Neural progenitor cell (in vitro differentiated cells): Measurements from ENCODE around the gene PEMT. TPM values are rescaled to one million over a fixed set of nuclear protein-coding genes. Genes with fewer than 3 reads are reported as not detected.

Experiments
- DNase-seq: peaks from one replicate; pipeline ENCODE4 v3.0.0-alpha.2; 2016; ENCODE audit warnings: low spot score
- H2AFZ ChIP-seq: fragments of 200-600 bp; sonication (generic); replicated peaks from 2 replicates; pipeline ENCODE4 v1.6.1; 2016; ENCODE audit warnings: antibody characterized with exemption
- H3F3A ChIP-seq: fragments of 200-600 bp; sonication (generic); 2 replicates; pipeline ENCODE4 v1.6.1; 2016; ENCODE audit warnings: antibody characterized with exemption, low read depth
- H3K27ac ChIP-seq: fragments of 200-600 bp; sonication (generic); 2 replicates; pipeline ENCODE4 v1.5.1; 2016; ENCODE audit warnings: mild to moderate bottlenecking
- H3K27me3 ChIP-seq: fragments of 200-600 bp; sonication (generic); 2 replicates; pipeline ENCODE4 v1.6.1; 2016; ENCODE audit warnings: mild to moderate bottlenecking, moderate library complexity
- H3K36me3 ChIP-seq: fragments of 200-600 bp; sonication (generic); 2 replicates; pipeline ENCODE4 v1.5.1; 2016
- H3K4me1 ChIP-seq: fragments of 200-600 bp; sonication (generic); 2 replicates; pipeline ENCODE4 v1.6.1; 2016; ENCODE audit warnings: mixed run types
- H3K4me2 ChIP-seq: fragments of 200-600 bp; sonication (generic); 2 replicates; pipeline ENCODE4 v1.6.1; 2016
- H3K4me3 ChIP-seq: fragments of 200-600 bp; sonication (generic); 2 replicates; pipeline ENCODE4 v1.5.1; 2016
- H3K79me2 ChIP-seq: fragments of 200-600 bp; sonication (generic); 2 replicates; pipeline ENCODE4 v1.6.1; 2016; ENCODE audit warnings: low read depth
- H3K9ac ChIP-seq: fragments of 200-600 bp; sonication (generic); 2 replicates; pipeline ENCODE4 v1.6.1; 2016
- H3K9me3 ChIP-seq: fragments of 200-600 bp; sonication (generic); 2 replicates; pipeline ENCODE4 v1.5.1; 2016; ENCODE audit warnings: low read depth
- H4K20me1 ChIP-seq: fragments of 200-600 bp; sonication (generic); 2 replicates; pipeline ENCODE4 v1.6.1; 2016; ENCODE audit warnings: low read depth
- H3K27ac Mint-ChIP-seq: 3 replicates; pipeline ENCODE4 v1.8.0; 2021; ENCODE audit warnings: mixed read lengths
- H3K27me3 Mint-ChIP-seq: 2 replicates; pipeline ENCODE4 v1.8.0; 2022; ENCODE audit warnings: low read depth, mild to moderate bottlenecking, inconsistent platforms, moderate library complexity, mixed read lengths; ENCODE audit not compliant: insufficient read depth
- H3K36me3 Mint-ChIP-seq: 3 replicates; pipeline ENCODE4 v1.8.0; 2021; ENCODE audit warnings: mixed read lengths
- H3K4me1 Mint-ChIP-seq: 3 replicates; pipeline ENCODE4 v1.8.0; 2021; ENCODE audit warnings: mixed read lengths
- H3K4me3 Mint-ChIP-seq: 3 replicates; pipeline ENCODE4 v1.8.0; 2021; ENCODE audit warnings: mild to moderate bottlenecking, moderate library complexity, mixed read lengths
- H3K9me3 Mint-ChIP-seq: 3 replicates; pipeline ENCODE4 v1.8.0; 2020; ENCODE audit warnings: mixed read lengths
- EZH2 ChIP-seq: fragments of 200-600 bp; sonication (generic); IDR thresholded peaks from 2 replicates; pipeline ENCODE4 v1.6.1; 2017; ENCODE audit warnings: antibody characterized with exemption, mild to moderate bottlenecking, moderate library complexity
- EZH2phosphoT487 ChIP-seq: fragments of 200-600 bp; sonication (generic); IDR thresholded peaks from 2 replicates; pipeline ENCODE4 v1.6.1; 2017; ENCODE audit warnings: antibody characterized with exemption
- total RNA-seq: library from RNA; depleted of rRNA; stranded (reverse); fragments of >200 nt; gene quantifications from 2 replicates; pipeline ENCODE4 v1.2.3, GENCODE V29; 2015; ENCODE audit warnings: low replicate concordance
- TF ChIP-seq, protein P1 (sequence below): fragments of 200-600 bp; sonication (generic); IDR thresholded peaks from 2 replicates; pipeline ENCODE4 v1.5.1; 2017; ENCODE audit warnings: antibody characterized with exemption, mild to moderate bottlenecking

PEMT gene
- total RNA-seq, 1 donor from 2014 or later: 17.7 TPM

DNA sequence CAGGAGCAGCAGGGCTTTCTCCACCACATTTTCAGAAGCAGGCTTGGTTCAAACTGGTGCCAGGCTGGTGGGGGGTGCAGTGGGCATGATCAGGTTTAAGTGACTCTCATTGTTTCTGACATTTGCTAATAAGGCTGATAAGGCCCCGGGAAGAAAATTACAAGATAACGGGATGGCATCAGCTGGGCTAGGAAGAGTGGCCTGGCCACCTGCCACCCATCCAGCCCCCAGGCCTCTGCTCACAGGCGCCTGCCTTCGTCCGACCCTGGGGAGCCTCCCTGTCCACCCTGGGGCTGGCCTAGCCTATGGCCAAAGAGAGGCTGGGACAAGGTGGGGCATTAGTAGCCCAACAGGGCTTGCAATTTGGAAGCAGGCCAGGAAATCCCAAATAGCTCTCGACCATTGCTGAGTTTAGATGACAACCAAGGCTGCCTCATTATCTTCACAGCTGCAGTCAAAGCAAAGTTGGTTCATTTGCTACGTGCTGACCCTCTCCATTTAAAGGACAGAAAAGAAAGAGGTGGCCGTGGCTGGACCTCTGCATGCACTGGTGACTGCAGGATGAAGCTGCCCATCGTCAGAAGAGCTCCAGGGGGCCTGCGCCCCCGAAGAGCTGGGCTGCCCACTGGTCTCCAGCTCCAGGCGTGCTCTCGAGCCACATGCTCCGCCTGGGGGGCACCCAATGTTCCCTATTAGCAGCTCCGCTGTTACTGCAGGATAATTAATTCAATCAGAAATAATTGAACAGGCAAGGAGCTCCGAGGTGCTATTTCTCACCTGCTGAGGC lies 44.9 kb downstream of the PEMT start:
- no peak for DNase-seq
- Histone ChIP-seq H3K36me3 (no peaks in the 10 kb centered on the region), H3K4me3 (no peak overlapping the region), H3K4me1 (peaks cover 8% of the 10 kb centered on the region), H3K79me2 (no peaks in the 10 kb centered on the region), H3K9me3 (no peaks in the 10 kb centered on the region), H3K9ac (no peak overlapping the region), H3F3A (peaks cover 6% of the 10 kb centered on the region), H4K20me1 (peaks cover 11% of the 10 kb centered on the region), H3K4me2 (no peak overlapping the region), H3K27me3 (no peaks in the 10 kb centered on the region), H2AFZ (no peak overlapping the region), H3K27ac (no peak overlapping the region)
- Mint-ChIP-seq H3K27me3 (peaks cover 2% of the 10 kb centered on the region), H3K36me3 (no peaks in the 10 kb centered on the region), H3K9me3 (no peaks in the 10 kb centered on the region), H3K4me1 (peaks cover 13% of the 10 kb centered on the region), H3K27ac (no peak overlapping the region), H3K4me3 (no peak overlapping the region)
- TF ChIP-seq, protein P1, sequence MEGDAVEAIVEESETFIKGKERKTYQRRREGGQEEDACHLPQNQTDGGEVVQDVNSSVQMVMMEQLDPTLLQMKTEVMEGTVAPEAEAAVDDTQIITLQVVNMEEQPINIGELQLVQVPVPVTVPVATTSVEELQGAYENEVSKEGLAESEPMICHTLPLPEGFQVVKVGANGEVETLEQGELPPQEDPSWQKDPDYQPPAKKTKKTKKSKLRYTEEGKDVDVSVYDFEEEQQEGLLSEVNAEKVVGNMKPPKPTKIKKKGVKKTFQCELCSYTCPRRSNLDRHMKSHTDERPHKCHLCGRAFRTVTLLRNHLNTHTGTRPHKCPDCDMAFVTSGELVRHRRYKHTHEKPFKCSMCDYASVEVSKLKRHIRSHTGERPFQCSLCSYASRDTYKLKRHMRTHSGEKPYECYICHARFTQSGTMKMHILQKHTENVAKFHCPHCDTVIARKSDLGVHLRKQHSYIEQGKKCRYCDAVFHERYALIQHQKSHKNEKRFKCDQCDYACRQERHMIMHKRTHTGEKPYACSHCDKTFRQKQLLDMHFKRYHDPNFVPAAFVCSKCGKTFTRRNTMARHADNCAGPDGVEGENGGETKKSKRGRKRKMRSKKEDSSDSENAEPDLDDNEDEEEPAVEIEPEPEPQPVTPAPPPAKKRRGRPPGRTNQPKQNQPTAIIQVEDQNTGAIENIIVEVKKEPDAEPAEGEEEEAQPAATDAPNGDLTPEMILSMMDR: no peak
- no peak for TF ChIP-seq EZH2phosphoT487
- TF ChIP-seq EZH2: no peak

DNA sequence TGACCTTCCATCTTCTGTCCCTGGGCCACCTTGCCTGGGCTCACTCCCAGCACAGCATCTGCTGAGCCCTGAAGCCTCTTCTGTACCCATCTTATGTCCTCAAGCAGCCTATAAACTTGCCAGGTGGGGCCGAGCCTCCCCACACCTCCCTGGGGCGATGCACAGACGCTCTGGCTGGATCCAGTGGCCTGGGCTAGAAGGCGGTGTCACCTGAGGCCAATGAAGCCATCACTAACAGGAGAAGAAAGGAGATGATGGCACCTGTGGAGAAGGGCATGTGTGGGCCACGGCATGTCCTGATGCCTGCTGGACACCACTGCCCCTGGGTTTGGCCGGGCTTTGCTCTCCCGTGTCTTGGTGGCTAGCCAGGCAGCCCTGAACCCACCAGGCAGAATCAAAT lies 45.5 kb downstream of the PEMT start:
- H3K27ac ChIP-seq: no peak overlapping the region
- no peak overlapping the region for H3K9ac ChIP-seq
- no peaks in the 10 kb centered on the region for H3K9me3 ChIP-seq
- H4K20me1 ChIP-seq: peaks cover 5% of the 10 kb centered on the region
- H3K79me2 ChIP-seq: no peaks in the 10 kb centered on the region
- Mint-ChIP-seq H3K36me3 (no peaks in the 10 kb centered on the region), H3K4me1 (peaks cover 8% of the 10 kb centered on the region), H3K27ac (no peak overlapping the region), H3K27me3 (peaks cover 2% of the 10 kb centered on the region), H3K4me3 (no peak overlapping the region), H3K9me3 (no peaks in the 10 kb centered on the region)
- H3K4me3 ChIP-seq: no peak overlapping the region
- no peak for DNase-seq
- H2AFZ ChIP-seq: no peak overlapping the region
- H3K36me3 ChIP-seq: no peaks in the 10 kb centered on the region
- no peaks in the 10 kb centered on the region for H3K27me3 ChIP-seq
- H3K4me1 ChIP-seq: peaks cover 2% of the 10 kb centered on the region
- H3F3A ChIP-seq: no peaks in the 10 kb centered on the region
- no peak for TF ChIP-seq EZH2
- H3K4me2 ChIP-seq: no peak overlapping the region

DNA sequence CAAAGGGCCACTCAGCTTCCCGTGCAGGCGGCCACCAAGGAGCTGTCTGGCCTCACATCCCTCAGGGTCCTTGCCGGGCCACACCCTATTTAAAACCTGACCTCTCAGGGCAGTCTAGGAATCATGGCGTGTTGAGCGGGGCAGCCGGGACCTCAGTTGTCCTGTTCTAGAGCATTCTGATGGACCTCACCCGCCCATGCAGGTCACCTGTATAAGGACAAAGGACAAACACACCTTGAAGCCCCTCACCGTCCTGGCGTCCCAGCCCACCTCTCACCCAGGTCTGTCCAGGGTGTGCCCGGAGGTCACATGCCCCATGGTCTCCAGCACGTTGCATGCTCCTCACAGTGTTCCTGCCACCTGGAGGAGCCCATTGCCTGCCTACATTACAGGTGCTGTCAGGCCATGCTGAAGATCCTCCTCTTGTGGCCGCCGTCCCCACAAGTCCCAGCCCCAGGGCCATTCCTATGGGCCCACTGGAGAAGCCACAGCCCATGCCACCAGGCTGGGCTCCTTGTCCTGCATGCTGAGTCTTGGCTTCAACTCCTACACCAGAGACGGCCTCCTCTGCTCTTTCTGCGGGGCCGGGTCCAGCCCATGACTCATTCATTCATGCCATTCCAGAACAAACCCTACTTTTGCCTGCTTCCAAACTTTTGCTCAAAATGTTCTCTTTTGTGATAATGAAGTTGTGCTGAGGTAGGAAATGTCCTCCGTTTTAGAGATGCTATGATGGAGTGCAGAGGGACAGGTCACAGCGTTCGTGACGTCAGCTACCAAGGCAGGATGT lies 46.3 kb downstream of the PEMT start:
- Mint-ChIP-seq H3K4me1 (peaks cover 5% of the 10 kb centered on the region), H3K4me3 (no peak overlapping the region), H3K36me3 (no peaks in the 10 kb centered on the region), H3K27ac (no peak overlapping the region), H3K27me3 (peaks cover 2% of the 10 kb centered on the region), H3K9me3 (no peaks in the 10 kb centered on the region)
- no peak overlapping the region for H2AFZ ChIP-seq
- TF ChIP-seq EZH2 (no peak), EZH2phosphoT487 (no peak)
- TF ChIP-seq, protein P1: no peak
- no peaks in the 10 kb centered on the region for H3K9me3 ChIP-seq
- no peaks in the 10 kb centered on the region for H3K36me3 ChIP-seq
- no peak overlapping the region for H3K4me2 ChIP-seq
- H3K9ac ChIP-seq: no peak overlapping the region
- H3K27ac ChIP-seq: no peak overlapping the region
- H3K4me1 ChIP-seq: peaks cover 6% of the 10 kb centered on the region
- H4K20me1 ChIP-seq: no peaks in the 10 kb centered on the region
- no peaks in the 10 kb centered on the region for H3K27me3 ChIP-seq
- no peaks in the 10 kb centered on the region for H3K79me2 ChIP-seq
- H3K4me3 ChIP-seq: no peak overlapping the region
- H3F3A ChIP-seq: no peaks in the 10 kb centered on the region
- DNase-seq: no peak
